Measurements from ENCODE around the gene KIF3B. TPM values are rescaled to one million over a fixed set of nuclear protein-coding genes. Genes with fewer than 3 reads are reported as not detected.

Gene KIF3B
- total RNA-seq, 1 experiment from 2014 or later = 49.0 TPM

- intact Hi-C loops (cut with micrococcal nuclease; ENCODE audit: unreplicated experiment) = loop anchor here (1.0 to 5.0 kb wide), 7 partner anchors 16 to 116 kb away; no protein-coding TSS in a partner anchor
- ChIA-PET POLR2A (interaction anchor here (0.5 to 1.3 kb wide), 9 partner anchors 12 to 131 kb away, joined by 3 to 9 read pairs (median 4); no protein-coding TSS in a partner anchor), CTCF (interaction anchor here (0.6 to 1.0 kb wide), 4 partner anchors 14 to 942 kb away, joined by 3 to 8 read pairs (median 4); no protein-coding TSS in a partner anchor)
- Histone ChIP-seq H3K4me1 (peaks cover 57% of the 10 kb centered on the region), H3K27me3 (replicated peaks; ENCODE audit: control insufficient read depth, insufficient read depth, low read length) (no peaks in the 10 kb centered on the region), H3K9me3 (no peaks in the 10 kb centered on the region), H3K4me3 (ENCODE audit: low read depth, low read length) (peak overlapping the region; percentile 93), H3K36me3 (ENCODE audit: control insufficient read depth, insufficient read depth, low read length) (no peaks in the 10 kb centered on the region)
- Mint-ChIP-seq H3K27me3 (ENCODE audit: insufficient read depth, unreplicated experiment) (no peaks in the 10 kb centered on the region), H3K9me3 (ENCODE audit: unreplicated experiment) (no peaks in the 10 kb centered on the region), H3K4me3 (ENCODE audit: unreplicated experiment) (peak overlapping the region; percentile 77), H3K27ac (ENCODE audit: unreplicated experiment) (peak overlapping the region; percentile 95), H3K4me1 (ENCODE audit: low read depth, unreplicated experiment) (peaks cover 43% of the 10 kb centered on the region), H3K36me3 (ENCODE audit: insufficient read depth, unreplicated experiment) (peaks cover 33% of the 10 kb centered on the region)
- no peak for DNase-seq
- TF ChIP-seq, protein P1, sequence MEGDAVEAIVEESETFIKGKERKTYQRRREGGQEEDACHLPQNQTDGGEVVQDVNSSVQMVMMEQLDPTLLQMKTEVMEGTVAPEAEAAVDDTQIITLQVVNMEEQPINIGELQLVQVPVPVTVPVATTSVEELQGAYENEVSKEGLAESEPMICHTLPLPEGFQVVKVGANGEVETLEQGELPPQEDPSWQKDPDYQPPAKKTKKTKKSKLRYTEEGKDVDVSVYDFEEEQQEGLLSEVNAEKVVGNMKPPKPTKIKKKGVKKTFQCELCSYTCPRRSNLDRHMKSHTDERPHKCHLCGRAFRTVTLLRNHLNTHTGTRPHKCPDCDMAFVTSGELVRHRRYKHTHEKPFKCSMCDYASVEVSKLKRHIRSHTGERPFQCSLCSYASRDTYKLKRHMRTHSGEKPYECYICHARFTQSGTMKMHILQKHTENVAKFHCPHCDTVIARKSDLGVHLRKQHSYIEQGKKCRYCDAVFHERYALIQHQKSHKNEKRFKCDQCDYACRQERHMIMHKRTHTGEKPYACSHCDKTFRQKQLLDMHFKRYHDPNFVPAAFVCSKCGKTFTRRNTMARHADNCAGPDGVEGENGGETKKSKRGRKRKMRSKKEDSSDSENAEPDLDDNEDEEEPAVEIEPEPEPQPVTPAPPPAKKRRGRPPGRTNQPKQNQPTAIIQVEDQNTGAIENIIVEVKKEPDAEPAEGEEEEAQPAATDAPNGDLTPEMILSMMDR (IDR thresholded peaks at IDR 0.05; ENCODE audit: insufficient read depth in 1 of 2, low read depth in 1 of 2, low read length in 1 of 2, severe bottlenecking in 1 of 2, unreplicated experiment in 1 of 2) = no peak
- BruUV-seq (replicated peaks) = no TSS peak
Observed at GRCh38 chr20:32358632-32358882, 81.1 kb downstream of the KIF3B start.

GRCh38 chr20:32358883-32359632, 81.6 kb downstream of the KIF3B start:
- Mint-ChIP-seq H3K4me1 (ENCODE audit: low read depth, unreplicated experiment) (peaks cover 46% of the 10 kb centered on the region), H3K9me3 (ENCODE audit: unreplicated experiment) (no peaks in the 10 kb centered on the region), H3K27ac (ENCODE audit: unreplicated experiment) (peak overlapping the region; percentile 65), H3K4me3 (ENCODE audit: unreplicated experiment) (peak overlapping the region; percentile 77), H3K27me3 (ENCODE audit: insufficient read depth, unreplicated experiment) (no peaks in the 10 kb centered on the region), H3K36me3 (ENCODE audit: insufficient read depth, unreplicated experiment) (peaks cover 33% of the 10 kb centered on the region)
- CTCF ChIA-PET = interaction anchor here (0.6 to 1.0 kb wide), 5 partner anchors 14 to 941 kb away, joined by 3 to 8 read pairs (median 3); no protein-coding TSS in a partner anchor
- Histone ChIP-seq H3K36me3 (ENCODE audit: control insufficient read depth, insufficient read depth, low read length) (no peaks in the 10 kb centered on the region), H3K27me3 (replicated peaks; ENCODE audit: control insufficient read depth, insufficient read depth, low read length) (no peaks in the 10 kb centered on the region), H3K9me3 (no peaks in the 10 kb centered on the region), H3K4me1 (peaks cover 62% of the 10 kb centered on the region), H3K4me3 (ENCODE audit: low read depth, low read length) (peak overlapping the region; percentile 93)
- TF ChIP-seq, protein P1 (IDR thresholded peaks at IDR 0.05; ENCODE audit: insufficient read depth in 1 of 2, low read depth in 1 of 2, low read length in 1 of 2, severe bottlenecking in 1 of 2, unreplicated experiment in 1 of 2) = no peak
- intact Hi-C loops (cut with micrococcal nuclease; ENCODE audit: unreplicated experiment) = loop anchor here (1.0 to 5.0 kb wide), 8 partner anchors 9 to 117 kb away; no protein-coding TSS in a partner anchor
- DNase-seq = peak; percentile 86 to 92
- POLR2A ChIA-PET = interaction anchor here (0.5 to 1.3 kb wide), 10 partner anchors 12 to 132 kb away, joined by 3 to 9 read pairs (median 4); no protein-coding TSS in a partner anchor
- BruUV-seq (replicated peaks) = no TSS peak

- Histone ChIP-seq H3K27me3 (replicated peaks; ENCODE audit: control insufficient read depth, insufficient read depth, low read length) (no peaks in the 10 kb centered on the region), H3K4me1 (peaks cover 56% of the 10 kb centered on the region), H3K36me3 (ENCODE audit: control insufficient read depth, insufficient read depth, low read length) (no peaks in the 10 kb centered on the region), H3K9me3 (no peaks in the 10 kb centered on the region), H3K4me3 (ENCODE audit: low read depth, low read length) (peak overlapping the region; percentile 93)
- no peak for DNase-seq
- no peaks in the 10 kb centered on the region for H3K9me3 Mint-ChIP-seq (ENCODE audit: unreplicated experiment)
- peak overlapping the region; percentile 65 for H3K27ac Mint-ChIP-seq (ENCODE audit: unreplicated experiment)
- TF ChIP-seq, protein P1 (IDR thresholded peaks at IDR 0.05; ENCODE audit: insufficient read depth in 1 of 2, low read depth in 1 of 2, low read length in 1 of 2, severe bottlenecking in 1 of 2, unreplicated experiment in 1 of 2) = no peak
- BruUV-seq (replicated peaks) = TSS peak; percentile 47
- peak overlapping the region; percentile 77 for H3K4me3 Mint-ChIP-seq (ENCODE audit: unreplicated experiment)
- H3K4me1 Mint-ChIP-seq (ENCODE audit: low read depth, unreplicated experiment) = peaks cover 43% of the 10 kb centered on the region
- no peaks in the 10 kb centered on the region for H3K27me3 Mint-ChIP-seq (ENCODE audit: insufficient read depth, unreplicated experiment)
- intact Hi-C loops (cut with micrococcal nuclease; ENCODE audit: unreplicated experiment) = loop anchor here (1.0 to 5.0 kb wide), 4 partner anchors 9 to 117 kb away; no protein-coding TSS in a partner anchor
- POLR2A ChIA-PET = interaction anchor here (0.6 to 1.3 kb wide), 5 partner anchors 11 to 132 kb away, joined by 3 to 6 read pairs (median 4); no protein-coding TSS in a partner anchor
- H3K36me3 Mint-ChIP-seq (ENCODE audit: insufficient read depth, unreplicated experiment) = peaks cover 33% of the 10 kb centered on the region
- CTCF ChIA-PET = interaction anchor here (0.7 to 1.0 kb wide), 3 partner anchors 15 to 149 kb away, joined by 3 to 5 read pairs (median 3); no protein-coding TSS in a partner anchor
Observed at GRCh38 chr20:32359633-32360332, 82.3 kb downstream of the KIF3B start.
